GM19240 (cell line): Measurements from ENCODE around the gene GIPC1.

Experiments used
- DNase-seq: peaks from one replicate; pipeline ENCODE4 v3.0.0; 2011; ENCODE audit warnings: low spot score; ENCODE audit not compliant: insufficient read length

GIPC1 gene

GRCh38 chr19:14439014-14439413 is 56.9 kb downstream of the GIPC1 start:
- DNase-seq: no peak

- no peak for DNase-seq
Observed at GRCh38 chr19:14437578-14438140, 58.3 kb downstream of the GIPC1 start.

DNA sequence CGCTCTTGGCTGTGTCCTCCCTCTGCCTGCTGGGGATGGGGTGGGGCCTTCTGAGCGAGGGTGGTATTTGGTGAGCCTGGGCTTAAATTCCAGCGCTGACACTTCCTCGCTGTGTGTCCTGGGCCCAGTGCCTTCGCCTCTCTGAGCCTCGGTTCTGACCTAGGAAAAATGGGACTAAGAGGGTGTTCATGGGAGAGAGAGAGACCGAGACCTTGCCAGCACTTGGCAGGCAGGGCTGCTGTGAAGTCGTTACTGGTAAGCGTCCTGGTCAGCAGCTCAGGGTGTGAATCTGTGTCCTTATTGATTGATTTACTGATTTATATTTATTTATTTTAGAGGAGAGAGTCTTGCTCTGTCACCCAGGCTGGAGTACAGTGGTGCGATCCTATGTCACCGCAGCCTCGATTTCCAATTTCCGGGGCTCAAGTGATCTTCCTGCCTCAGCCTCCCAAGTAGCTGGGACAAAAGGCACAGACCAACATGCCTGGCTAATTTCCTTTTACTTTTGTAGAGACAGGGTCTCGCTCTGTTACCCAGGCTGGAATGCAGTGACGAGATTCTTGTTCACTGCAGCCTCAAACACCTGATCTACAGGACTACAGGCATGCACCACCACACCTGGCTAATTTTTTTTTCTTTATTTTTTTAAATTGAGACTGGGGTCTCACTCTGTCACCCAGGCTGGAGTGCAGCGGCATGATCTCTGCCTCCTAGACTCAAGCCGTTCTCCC is 60.4 kb downstream of the GIPC1 start:
- DNase-seq: no peak

- no peak for DNase-seq
Observed at GRCh38 chr19:14434543-14435319, 61.2 kb downstream of the GIPC1 start.

GRCh38 chr19:14433554-14434501 is 62.1 kb downstream of the GIPC1 start:
- no peak for DNase-seq

GRCh38 chr19:14432791-14433553 is 63.0 kb downstream of the GIPC1 start, which contains the start of gene PKN1:
TSS of gene PKN1 (plus strand) at chr19:14433306. CDS start at chr19:14433522, 216 bp downstream.
- peak; percentile 41 for DNase-seq

GRCh38 chr19:14430712-14431111 is 65.2 kb downstream of the GIPC1 start:
- DNase-seq: no peak

GRCh38 chr19:14428882-14429416 is 67.0 kb downstream of the GIPC1 start:
- DNase-seq: no peak
